Body of pancreas (tissue), 4 donors: ENCODE data around the gene LIN9.

Experiments used
- CTCF ChIP-seq, 7 experiments: fragments of 450-650 bp in 4 of 7; fragments of 200-600 bp in 3 of 7; sonication (generic) in 3 of 7; IDR thresholded peaks; one replicate each; pipeline ENCODE4 v1.5.1; 2016 to 2019; ENCODE audit warnings: antibody characterized with exemption in 7 of 7
- POLR2A ChIP-seq, 3 donors: fragments of 450-650 bp; IDR thresholded peaks; one replicate each; pipeline ENCODE4 v1.6.1; 2016; ENCODE audit warnings: antibody characterized with exemption in 3 of 3, mild to moderate bottlenecking in 2 of 3

GRCh38 chr1:226305184-226305583, 3.8 kb downstream of the LIN9 start:
- no peak for TF ChIP-seq CTCF (IDR thresholded peaks at IDR 0.05)
- TF ChIP-seq POLR2A (IDR thresholded peaks at IDR 0.05): no peak
